ENCODE measurements around the gene LSM4.

LSM4 gene

GRCh38 chr19:18310118-18310909 is 12.6 kb downstream of the LSM4 start:
- DNase-seq, result no peak

GRCh38 chr19:18309525-18310064 is 13.3 kb downstream of the LSM4 start:
- no peak for DNase-seq

- no peak for DNase-seq
These were observed 13.9 kb downstream of the LSM4 start for GRCh38 chr19:18308948-18309325.

- DNase-seq, result no peak
These were observed 14.6 kb downstream of the LSM4 start for GRCh38 chr19:18308051-18308947.

GRCh38 chr19:18307271-18307681 is 15.6 kb downstream of the LSM4 start:
- no peak for DNase-seq

GRCh38 chr19:18306888-18307260 is 16.0 kb downstream of the LSM4 start:
- no peak for DNase-seq

- no peak for DNase-seq
These were observed 16.5 kb downstream of the LSM4 start for GRCh38 chr19:18306209-18306887.

- DNase-seq, result peak; percentile 61
These were observed 18.2 kb downstream of the LSM4 start for GRCh38 chr19:18304458-18305310.

- no peak for DNase-seq
These were observed 18.7 kb downstream of the LSM4 start for GRCh38 chr19:18304208-18304457.

- no peak for DNase-seq
These were observed 21.2 kb downstream of the LSM4 start for GRCh38 chr19:18301718-18302111.

- DNase-seq, result no peak
These were observed 21.8 kb downstream of the LSM4 start for GRCh38 chr19:18300930-18301717.

GRCh38 chr19:18299654-18300053 is 23.2 kb downstream of the LSM4 start:
- no peak for DNase-seq

GRCh38 chr19:18298601-18299000 is 24.3 kb downstream of the LSM4 start:
- no peak for DNase-seq

GRCh38 chr19:18297308-18297707 is 25.6 kb downstream of the LSM4 start:
- no peak for DNase-seq

GRCh38 chr19:18295034-18295451 is 27.8 kb downstream of the LSM4 start:
- DNase-seq, result no peak

GRCh38 chr19:18294467-18294864 is 28.4 kb downstream of the LSM4 start:
- peak; percentile 75 for DNase-seq

GRCh38 chr19:18293642-18294466 is 29.0 kb downstream of the LSM4 start:
- DNase-seq, result no peak

- DNase-seq, result no peak
These were observed 29.9 kb downstream of the LSM4 start for GRCh38 chr19:18292810-18293641.

- DNase-seq, result peak; percentile 29
These were observed 30.4 kb downstream of the LSM4 start for GRCh38 chr19:18292462-18292809.
